Measurements from ENCODE around the gene MDM2.

GRCh38 chr12:68793436-68793835 is 14.5 kb upstream of the MDM2 start:
- no peak for TF ChIP-seq FOSL2 (IDR thresholded peaks at IDR 0.05)
- no peak for TF ChIP-seq FOSL2 (CRISPR knock-in tag; IDR thresholded peaks at IDR 0.05)
- TF ChIP-seq REST (IDR thresholded peaks at IDR 0.05), result no peak
- no peak for TF ChIP-seq MYC (IDR thresholded peaks at IDR 0.05; ENCODE audit: borderline replicate concordance, low read length)
- no peak for TF ChIP-seq RFX5 (IDR thresholded peaks at IDR 0.05)
- TF ChIP-seq CTCF (IDR thresholded peaks at IDR 0.05), result no peak
- no peak for TF ChIP-seq KDM1A (IDR thresholded peaks at IDR 0.05; ENCODE audit: low read depth)
- no peak for TF ChIP-seq CHD2 (IDR thresholded peaks at IDR 0.05; ENCODE audit: low read length, partially characterized antibody)
- TF ChIP-seq POLR2A (IDR thresholded peaks at IDR 0.05; ENCODE audit: low read length), result no peak
- TF ChIP-seq MAX (IDR thresholded peaks at IDR 0.05), result no peak
